ENCODE results near the gene ACAA1.

The ACAA1 gene

DNA sequence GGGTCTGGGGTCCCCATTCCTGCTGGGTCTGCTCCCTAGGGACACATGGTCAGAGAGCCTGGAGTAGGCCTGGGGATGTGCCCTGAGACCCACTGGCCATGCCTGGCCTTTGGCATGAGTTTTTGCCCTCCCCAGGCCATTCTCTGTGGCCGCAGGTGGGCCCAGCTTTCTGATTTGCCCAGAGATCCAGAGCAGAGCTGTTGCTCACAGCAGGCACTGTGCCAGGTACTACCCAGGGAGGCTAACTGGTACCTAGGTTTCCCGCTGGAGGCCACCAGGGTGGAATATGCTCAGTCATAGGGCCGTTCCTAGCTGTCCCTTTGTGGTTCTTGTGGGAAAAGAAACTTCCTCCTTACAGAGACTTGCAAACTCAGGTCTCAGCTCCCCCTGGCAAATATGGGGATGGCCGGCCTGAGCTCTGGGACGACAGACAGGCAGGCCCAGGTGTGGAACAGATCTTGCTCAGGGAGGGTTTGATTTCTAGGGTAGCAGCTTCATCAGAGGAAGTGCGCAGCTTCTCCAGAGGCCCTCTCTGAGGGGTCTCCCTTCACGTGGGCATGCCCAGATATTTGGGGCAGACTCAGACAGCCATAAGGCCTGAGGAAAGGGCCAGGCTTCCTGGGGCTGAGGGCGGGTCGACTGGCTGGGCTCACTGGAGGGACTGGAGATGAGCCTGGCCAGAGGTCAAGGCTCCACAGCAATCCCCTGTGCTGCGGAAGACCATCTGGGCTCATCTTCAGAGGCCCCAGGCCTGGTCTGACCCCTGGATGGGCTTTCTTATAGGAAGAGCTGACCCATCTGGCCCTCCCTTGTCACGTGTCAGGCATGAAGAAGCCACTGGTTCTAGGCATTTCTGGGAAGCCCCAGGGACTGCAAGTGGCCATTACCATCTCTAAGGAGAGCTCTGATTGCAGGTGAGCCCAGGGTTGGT, 28.0 kb downstream of the ACAA1 start:
- no peak for DNase-seq (ENCODE audit: low read depth, low spot score)
- Histone ChIP-seq H3K9me3 (ENCODE audit: low read depth, low read length) (no peaks in the 10 kb centered on the region), H3K9ac (ENCODE audit: insufficient read length) (no peak overlapping the region), H3K36me3 (ENCODE audit: insufficient read depth, low read length) (no peaks in the 10 kb centered on the region), H3K27ac (no peak overlapping the region), H3K4me3 (no peak overlapping the region)
- no peak for TF ChIP-seq FOXP2 (optimal IDR thresholded peaks at IDR 0.05; ENCODE audit: control extremely low read depth, extremely low read length, insufficient read depth)
- no peak for TF ChIP-seq EZH2 (IDR thresholded peaks at IDR 0.05)
- no peak for TF ChIP-seq POLR2AphosphoS5 (IDR thresholded peaks at IDR 0.05; ENCODE audit: borderline replicate concordance, low read depth, low read length)

DNA sequence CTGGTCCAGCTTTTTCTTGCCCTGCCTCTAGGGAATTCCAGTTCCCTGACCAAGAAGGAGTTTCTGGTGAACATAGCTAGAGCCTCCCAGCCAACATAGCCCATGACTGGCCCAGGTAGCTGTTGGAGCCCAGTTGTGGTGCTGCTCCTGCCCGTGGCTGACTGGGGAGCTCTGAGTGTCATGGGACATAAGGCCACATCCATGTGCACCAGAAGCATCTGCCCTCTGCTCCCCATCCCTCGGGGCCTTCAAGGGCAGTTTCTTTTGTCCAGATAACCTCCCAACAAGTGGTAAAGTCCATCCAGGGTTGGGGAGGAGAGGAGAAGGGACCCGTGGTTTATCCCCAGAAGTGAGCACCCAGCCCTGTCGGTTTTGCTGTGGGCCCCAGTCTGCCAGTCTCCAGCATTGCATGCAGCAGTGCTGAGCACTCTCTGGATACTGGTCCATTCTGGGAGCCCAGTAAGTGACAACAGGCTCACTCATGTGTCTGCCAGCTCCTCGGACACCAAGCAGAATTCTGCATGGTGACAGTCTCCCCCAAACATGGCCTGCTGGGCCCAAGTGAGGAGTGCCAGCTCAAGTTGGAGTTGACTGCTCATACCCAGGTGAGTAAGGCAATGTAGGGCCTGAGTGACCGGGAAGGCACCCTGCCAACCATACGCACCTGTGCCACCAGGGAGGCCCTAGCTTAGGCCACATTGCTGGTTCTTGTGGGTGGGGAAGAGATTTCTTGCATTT, 28.8 kb downstream of the ACAA1 start:
- H3K9ac ChIP-seq (ENCODE audit: insufficient read length) = no peak overlapping the region
- DNase-seq (ENCODE audit: low read depth, low spot score) = no peak
- no peak overlapping the region for H3K4me3 ChIP-seq
- H3K36me3 ChIP-seq (ENCODE audit: insufficient read depth, low read length) = no peaks in the 10 kb centered on the region
- no peak overlapping the region for H3K27ac ChIP-seq
- H3K9me3 ChIP-seq (ENCODE audit: low read depth, low read length) = no peaks in the 10 kb centered on the region
- TF ChIP-seq EZH2 (IDR thresholded peaks at IDR 0.05) = no peak

- no peak overlapping the region for H3K4me3 ChIP-seq
- DNase-seq (ENCODE audit: low read depth, low spot score) = no peak
- no peaks in the 10 kb centered on the region for H3K36me3 ChIP-seq (ENCODE audit: insufficient read depth, low read length)
- no peak overlapping the region for H3K27ac ChIP-seq
- no peak overlapping the region for H3K9ac ChIP-seq (ENCODE audit: insufficient read length)
- TF ChIP-seq FOXP2 (optimal IDR thresholded peaks at IDR 0.05; ENCODE audit: control extremely low read depth, extremely low read length, insufficient read depth) (no peak), POLR2AphosphoS5 (IDR thresholded peaks at IDR 0.05; ENCODE audit: borderline replicate concordance, low read depth, low read length) (no peak), EZH2 (IDR thresholded peaks at IDR 0.05) (no peak)
- H3K9me3 ChIP-seq (ENCODE audit: low read depth, low read length) = no peaks in the 10 kb centered on the region
Observed at GRCh38 chr3:38105525-38105924, 31.4 kb downstream of the ACAA1 start.

GRCh38 chr3:38102444-38102814, 34.5 kb downstream of the ACAA1 start:
- Histone ChIP-seq H3K36me3 (ENCODE audit: insufficient read depth, low read length) (no peaks in the 10 kb centered on the region), H3K4me3 (no peak overlapping the region), H3K27ac (no peak overlapping the region), H3K9me3 (ENCODE audit: low read depth, low read length) (no peaks in the 10 kb centered on the region), H3K9ac (ENCODE audit: insufficient read length) (no peak overlapping the region)
- DNase-seq (ENCODE audit: low read depth, low spot score) = no peak
- no peak for TF ChIP-seq POLR2AphosphoS5 (IDR thresholded peaks at IDR 0.05; ENCODE audit: borderline replicate concordance, low read depth, low read length)
- TF ChIP-seq FOXP2 (optimal IDR thresholded peaks at IDR 0.05; ENCODE audit: control extremely low read depth, extremely low read length, insufficient read depth) = no peak
- no peak for TF ChIP-seq EZH2 (IDR thresholded peaks at IDR 0.05)

GRCh38 chr3:38101811-38102443, 35.0 kb downstream of the ACAA1 start:
- no peak overlapping the region for H3K4me3 ChIP-seq
- no peaks in the 10 kb centered on the region for H3K9me3 ChIP-seq (ENCODE audit: low read depth, low read length)
- no peaks in the 10 kb centered on the region for H3K36me3 ChIP-seq (ENCODE audit: insufficient read depth, low read length)
- no peak for DNase-seq (ENCODE audit: low read depth, low spot score)
- no peak overlapping the region for H3K27ac ChIP-seq
- no peak for TF ChIP-seq FOXP2 (optimal IDR thresholded peaks at IDR 0.05; ENCODE audit: control extremely low read depth, extremely low read length, insufficient read depth)
- no peak overlapping the region for H3K9ac ChIP-seq (ENCODE audit: insufficient read length)

DNA sequence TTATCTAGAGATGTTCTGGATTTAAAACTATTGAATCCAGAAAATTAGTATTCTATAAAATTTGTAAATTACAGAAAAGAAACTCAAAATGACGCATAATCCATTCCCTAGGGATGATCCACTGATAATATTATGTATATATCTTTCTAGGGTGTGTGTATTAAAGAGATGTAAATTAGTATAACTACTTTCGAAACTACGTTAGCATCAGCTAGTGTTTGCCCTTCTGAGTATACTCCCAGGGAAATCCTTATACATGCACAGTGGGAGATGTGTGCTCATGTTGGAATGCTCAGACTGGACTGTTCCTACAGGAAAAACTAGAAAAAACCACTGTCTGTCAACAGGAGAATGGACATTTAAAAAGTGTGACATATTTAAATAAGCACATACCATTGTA, 36.4 kb downstream of the ACAA1 start:
- TF ChIP-seq FOXP2 (optimal IDR thresholded peaks at IDR 0.05; ENCODE audit: control extremely low read depth, extremely low read length, insufficient read depth) = no peak
- no peak for TF ChIP-seq EZH2 (IDR thresholded peaks at IDR 0.05)

GRCh38 chr3:38099518-38099917, 37.4 kb downstream of the ACAA1 start:
- H3K27ac ChIP-seq = no peak overlapping the region
- TF ChIP-seq FOXP2 (optimal IDR thresholded peaks at IDR 0.05; ENCODE audit: control extremely low read depth, extremely low read length, insufficient read depth) = no peak
- no peak for TF ChIP-seq POLR2AphosphoS5 (IDR thresholded peaks at IDR 0.05; ENCODE audit: borderline replicate concordance, low read depth, low read length)
- DNase-seq (ENCODE audit: low read depth, low spot score) = no peak
- no peak overlapping the region for H3K9ac ChIP-seq (ENCODE audit: insufficient read length)
- no peaks in the 10 kb centered on the region for H3K36me3 ChIP-seq (ENCODE audit: insufficient read depth, low read length)
- no peaks in the 10 kb centered on the region for H3K9me3 ChIP-seq (ENCODE audit: low read depth, low read length)
- no peak overlapping the region for H3K4me3 ChIP-seq

More for the DNA sequence above, 36.4 kb downstream of the ACAA1 start:
- Histone ChIP-seq H3K9me3 (ENCODE audit: low read depth, low read length) (no peaks in the 10 kb centered on the region), H3K27ac (no peak overlapping the region), H3K4me3 (no peak overlapping the region), H3K36me3 (ENCODE audit: insufficient read depth, low read length) (no peaks in the 10 kb centered on the region), H3K9ac (ENCODE audit: insufficient read length) (no peak overlapping the region)
- DNase-seq (ENCODE audit: low read depth, low spot score) = no peak

GRCh38 chr3:38098376-38098723, 38.6 kb downstream of the ACAA1 start:
- no peaks in the 10 kb centered on the region for H3K9me3 ChIP-seq (ENCODE audit: low read depth, low read length)
- H3K4me3 ChIP-seq = no peak overlapping the region
- H3K36me3 ChIP-seq (ENCODE audit: insufficient read depth, low read length) = no peaks in the 10 kb centered on the region
- no peak overlapping the region for H3K9ac ChIP-seq (ENCODE audit: insufficient read length)
- TF ChIP-seq POLR2AphosphoS5 (IDR thresholded peaks at IDR 0.05; ENCODE audit: borderline replicate concordance, low read depth, low read length) (no peak), FOXP2 (optimal IDR thresholded peaks at IDR 0.05; ENCODE audit: control extremely low read depth, extremely low read length, insufficient read depth) (no peak), EZH2 (IDR thresholded peaks at IDR 0.05) (no peak)
- no peak overlapping the region for H3K27ac ChIP-seq
- no peak for DNase-seq (ENCODE audit: low read depth, low spot score)

All from SK-N-MC (cell line).